CD4-positive, alpha-beta T cell (primary cell): Measurements from ENCODE around the gene RUNDC1. TPM values are rescaled to one million over a fixed set of nuclear protein-coding genes. Genes with fewer than 3 reads are reported as not detected.

Source experiments
- ATAC-seq: fragments of 200-7000 bp; cut with Tn5 transposase; one replicate; pipeline ENCODE4 v1.10.0; 2022; ENCODE audit warnings: mild to moderate bottlenecking; ENCODE audit not compliant: poor library complexity
- CTCF ChIA-PET: fragments of 350-600 bp; sonication (Branson Sonifier 250); formaldehyde crosslinking; loops from one replicate; lab custom pipeline; 2021; ENCODE audit warnings: antibody characterized with exemption, inconsistent platforms; lab: Charles Lee
- POLR2A ChIA-PET: fragments of 350-600 bp; sonication (Branson Sonifier 250); formaldehyde crosslinking; loops from one replicate; lab custom pipeline; 2021; ENCODE audit warnings: antibody characterized with exemption, inconsistent platforms; lab: Charles Lee
- DNase-seq, 14 experiments: peaks; one replicate each; pipeline ENCODE4 v3.0.0-alpha.2; 2013 to 2020; ENCODE audit warnings: mixed read lengths in 2 of 14
- H3K27ac ChIP-seq, 2 donors: one replicate each; pipeline versions ENCODE4 v1.5.1 to v1.7.0; 2013; ENCODE audit warnings: low read length in 2 of 2, low read depth in 1 of 2, mild to moderate bottlenecking in 1 of 2
- H3K27me3 ChIP-seq, 2 experiments: 1 replicate in 1 of 2; 2 replicates in 1 of 2; pipeline versions ENCODE4 v1.6.1 to v1.7.0; 2013; ENCODE audit warnings: low read length in 2 of 2, control low read depth in 1 of 2, mild to moderate bottlenecking in 1 of 2, moderate library complexity in 1 of 2; ENCODE audit not compliant: insufficient read depth in 2 of 2, control insufficient read depth in 1 of 2
- H3K36me3 ChIP-seq: one replicate; pipeline ENCODE4 v1.6.1; 2013; ENCODE audit warnings: low read length, control low read depth; ENCODE audit not compliant: insufficient read depth
- H3K4me1 ChIP-seq: one replicate; pipeline ENCODE4 v1.6.1; 2013; ENCODE audit warnings: low read length, control low read depth; ENCODE audit not compliant: insufficient read depth
- H3K4me3 ChIP-seq: one replicate; pipeline ENCODE4 v1.5.1; 2013; ENCODE audit warnings: mild to moderate bottlenecking, low read length, moderate library complexity
- H3K9me3 ChIP-seq, 2 experiments: 1 replicate in 1 of 2; 2 replicates in 1 of 2; pipeline versions ENCODE4 v1.6.1 to v1.7.0; 2013; ENCODE audit warnings: low read length in 2 of 2, mild to moderate bottlenecking in 2 of 2, control low read depth in 1 of 2, moderate library complexity in 1 of 2; ENCODE audit not compliant: control insufficient read depth in 1 of 2, insufficient read depth in 1 of 2
- H3K27ac Mint-ChIP-seq: one replicate; pipeline ENCODE4 v1.8.0; 2020; ENCODE audit warnings: mixed read lengths
- H3K27me3 Mint-ChIP-seq: one replicate; pipeline ENCODE4 v1.8.0; 2021; ENCODE audit warnings: mixed read lengths
- H3K36me3 Mint-ChIP-seq: one replicate; pipeline ENCODE4 v1.8.0; 2021; ENCODE audit warnings: low read depth, mixed read lengths
- H3K4me1 Mint-ChIP-seq: one replicate; pipeline ENCODE4 v1.8.0; 2021; ENCODE audit warnings: low read depth, mixed read lengths
- H3K4me3 Mint-ChIP-seq: one replicate; pipeline ENCODE4 v1.8.0; 2020; ENCODE audit warnings: mild to moderate bottlenecking, mixed read lengths
- H3K9me3 Mint-ChIP-seq: one replicate; pipeline ENCODE4 v1.8.0; 2020; ENCODE audit warnings: mixed read lengths
- CTCF ChIP-seq: fragments of 200-600 bp; IDR thresholded peaks from one replicate; pipeline ENCODE4 v1.8.0; 2022; ENCODE audit warnings: antibody characterized with exemption, mild to moderate bottlenecking
- intact Hi-C, 2 experiments: fragments of 100-400 bp; cut with DNase I in 1 of 2; cut with micrococcal nuclease in 1 of 2; formaldehyde crosslinking; loops; one replicate each; pipeline versions ENCODE4 v1.15.1 to v1.9.0; 2023 to 2025; cut with DNase I, micrococcal nuclease
- total RNA-seq, 174 experiments: library from RNA in 2 of 174; stranded (reverse) in 2 of 174; gene quantifications; one replicate each; pipeline ENCODE4 v1.2.3 and lab custom pipeline; 2021 to 2026

The RUNDC1 gene
- total RNA-seq, 2 experiments from 2014 or later = 11.6 to 11.7 TPM

- peak within 1 kb of the TSS; percentile 77 for H3K27ac Mint-ChIP-seq
- peaks cover 48% of the 10 kb centered on the region for H3K4me1 ChIP-seq
- ATAC-seq = peak; percentile 56
- H3K4me1 Mint-ChIP-seq = peaks cover 28% of the 10 kb centered on the region
- no peaks in the 10 kb centered on the region for H3K9me3 ChIP-seq
- intact Hi-C loops = loop anchor here (1.0 to 10.0 kb wide), 7 partner anchors 100 to 459 kb away; partner anchors contain the start of genes BRCA1 (in 2 of the 2), DHX8 (in 1 of the 2) and TMEM106A (in 1 of the 2)
- H3K27ac ChIP-seq = peak within 1 kb of the TSS in 1 of 2 donors; percentile 56
- peak; percentile 60 to 91 (median 71) for DNase-seq
- ChIA-PET POLR2A (interaction anchor here (0.7 to 2.8 kb wide), 13 partner anchors 12 to 459 kb away, joined by 3 to 29 read pairs (median 7); partner anchors contain the start of genes BRCA1, DHX8, NBR1 and RPL27), CTCF (interaction anchor here (0.6 to 1.9 kb wide), 9 partner anchors 16 to 1095 kb away, joined by 3 to 10 read pairs (median 3); partner anchors contain the start of genes DHX8 and RPL27)
- H3K36me3 Mint-ChIP-seq = no peaks in the 10 kb centered on the region
- H3K27me3 ChIP-seq = no peaks in the 10 kb centered on the region
- no peaks in the 10 kb centered on the region for H3K27me3 Mint-ChIP-seq
- no peaks in the 10 kb centered on the region for H3K9me3 Mint-ChIP-seq
- H3K4me3 ChIP-seq = peak within 1 kb of the TSS; percentile 74
- H3K4me3 Mint-ChIP-seq = peak within 1 kb of the TSS; percentile 90
- TF ChIP-seq CTCF = peak; percentile 21
- no peaks in the 10 kb centered on the region for H3K36me3 ChIP-seq
Measured at GRCh38 chr17:43024407-43025289, 44.3 kb downstream of the RUNDC1 start, which contains the start of gene RND2. Gene RND2 (plus strand): TSS chr17:43025231. CDS start chr17:43025348, 117 bp downstream.

GRCh38 chr17:43025290-43025657 is 44.9 kb downstream of the RUNDC1 start:
- H3K4me1 ChIP-seq = peaks cover 41% of the 10 kb centered on the region
- no peaks in the 10 kb centered on the region for H3K27me3 Mint-ChIP-seq
- H3K9me3 ChIP-seq = no peaks in the 10 kb centered on the region
- H3K36me3 ChIP-seq = no peaks in the 10 kb centered on the region
- DNase-seq (no peak), ATAC-seq (no peak)
- H3K4me3 ChIP-seq = peak overlapping the region; percentile 44
- CTCF ChIA-PET = interaction anchor here (1.9 kb wide), 1 partner anchor 27 kb away, joined by 10 read pairs; the partner anchor contains the start of gene RPL27
- intact Hi-C loops = loop anchor here (5.0 to 10.0 kb wide), 3 partner anchors 100 to 142 kb away; partner anchors contain the start of gene BRCA1 (in 2 of the 2)
- peak overlapping the region; percentile 88 for H3K4me3 Mint-ChIP-seq
- H3K27me3 ChIP-seq = no peaks in the 10 kb centered on the region
- no peak overlapping the region for H3K27ac ChIP-seq
- H3K4me1 Mint-ChIP-seq = peaks cover 22% of the 10 kb centered on the region
- H3K27ac Mint-ChIP-seq = peak overlapping the region; percentile 73
- POLR2A ChIA-PET = interaction anchor here (0.7 to 2.8 kb wide), 9 partner anchors 13 to 459 kb away, joined by 3 to 29 read pairs (median 5); partner anchors contain the start of genes DHX8 and RPL27
- no peaks in the 10 kb centered on the region for H3K9me3 Mint-ChIP-seq
- H3K36me3 Mint-ChIP-seq = no peaks in the 10 kb centered on the region
- TF ChIP-seq CTCF = no peak

- no peaks in the 10 kb centered on the region for H3K27me3 Mint-ChIP-seq
- H3K36me3 ChIP-seq = no peaks in the 10 kb centered on the region
- intact Hi-C loops = loop anchor here (5.0 to 10.0 kb wide), 3 partner anchors 99 to 141 kb away; partner anchors contain the start of gene BRCA1 (in 2 of the 2)
- peak overlapping the region; percentile 73 for H3K27ac Mint-ChIP-seq
- ATAC-seq = no peak
- no peaks in the 10 kb centered on the region for H3K36me3 Mint-ChIP-seq
- peak in 2 of 14 experiments; percentile 11 to 44 for DNase-seq
- H3K4me3 Mint-ChIP-seq = peak overlapping the region; percentile 88
- peaks cover 18% of the 10 kb centered on the region for H3K4me1 Mint-ChIP-seq
- no peaks in the 10 kb centered on the region for H3K27me3 ChIP-seq
- no peak overlapping the region for H3K4me3 ChIP-seq
- H3K4me1 ChIP-seq = peaks cover 34% of the 10 kb centered on the region
- no peak for TF ChIP-seq CTCF
- POLR2A ChIA-PET = interaction anchor here (1.2 to 2.8 kb wide), 3 partner anchors 146 to 342 kb away, joined by 3 to 13 read pairs (median 3); no protein-coding TSS in a partner anchor
- CTCF ChIA-PET = interaction anchor here (1.2 kb wide), 1 partner anchor 28 kb away, joined by 4 read pairs; the partner anchor contains the start of gene RPL27
- no peaks in the 10 kb centered on the region for H3K9me3 Mint-ChIP-seq
- no peak overlapping the region for H3K27ac ChIP-seq
- no peaks in the 10 kb centered on the region for H3K9me3 ChIP-seq
Measured at GRCh38 chr17:43025766-43026537, 45.6 kb downstream of the RUNDC1 start.
